ENCODE data around the gene MGAM2. TPM values are rescaled to one million over a fixed set of nuclear protein-coding genes. Genes with fewer than 3 reads are reported as not detected.

MGAM2 gene
- total and polyA plus RNA-seq, 10 of the 15 experiments (the other 5 are each of a cell fraction or from before 2014, with no cell fraction given) = 0.01 to 0.16 (median 0.03) TPM; not detected in 6

- BruUV-seq (replicated peaks) = no TSS peak
- ChIA-PET RAD21 (ENCODE audit: unreplicated experiment) (no interaction called here), POLR2A (no interaction called here), SMC1A (ENCODE audit: uncharacterized antibody, unreplicated experiment) (no interaction called here), CTCF (no interaction called here)
- Histone ChIP-seq H3K27me3 (replicated peaks in 1 of 2; ENCODE audit: control insufficient read depth in 2 of 2, insufficient read depth in 2 of 2, low read length in 1 of 2) (no peaks in the 10 kb centered on the region; a peak in 1 of 4 replicates), H3K4me3 (no peak overlapping the region), H3K9ac (ENCODE audit: control insufficient read depth, insufficient read depth, low read length) (no peak overlapping the region), H3K9me3 (replicated peaks; ENCODE audit: control insufficient read depth, insufficient read depth, low read length) (no peaks in the 10 kb centered on the region), H3K4me2 (ENCODE audit: control insufficient read depth, insufficient read depth) (no peak overlapping the region), H3K36me3 (ENCODE audit: control insufficient read depth in 2 of 2, insufficient read depth in 2 of 2, low read length in 1 of 2) (no peaks in the 10 kb centered on the region), H3K27ac (ENCODE audit: control insufficient read depth, insufficient read depth) (no peak overlapping the region), H3K4me1 (ENCODE audit: control insufficient read depth, insufficient read depth, low read length) (no peaks in the 10 kb centered on the region), H3K79me2 (ENCODE audit: control insufficient read depth, insufficient read depth, low read length) (no peaks in the 10 kb centered on the region), H2AFZ (ENCODE audit: control insufficient read depth, low read depth, low read length) (no peak overlapping the region), H4K20me1 (ENCODE audit: control insufficient read depth, insufficient read depth) (no peaks in the 10 kb centered on the region)
- in situ Hi-C loops (cut with MboI) (no loop called here), intact Hi-C loops (cut with micrococcal nuclease; ENCODE audit: unreplicated experiment) (loop anchor here (2.0 kb wide), 1 partner anchor 73 kb away; no protein-coding TSS in a partner anchor)
- TF ChIP-seq CBX3 (IDR thresholded peaks at IDR 0.05; ENCODE audit: borderline replicate concordance, low read depth) (no peak), FOXM1 (IDR thresholded peaks at IDR 0.05; ENCODE audit: low read depth, low read length) (no peak), CHD4 (IDR thresholded peaks at IDR 0.05) (no peak), ZNF592 (IDR thresholded peaks at IDR 0.05) (no peak), E2F8 (IDR thresholded peaks at IDR 0.05; ENCODE audit: low read depth, partially characterized antibody) (no peak), ZBED1 (IDR thresholded peaks at IDR 0.05; ENCODE audit: borderline replicate concordance) (no peak), SMAD1 (IDR thresholded peaks at IDR 0.05; ENCODE audit: low read depth, partially characterized antibody) (no peak), RCOR1 (conservative IDR thresholded peaks at IDR 0.05; ENCODE audit: low read depth, low read length) (no peak), KDM1A (IDR thresholded peaks at IDR 0.05; ENCODE audit: borderline replicate concordance) (no peak), CBFB (IDR thresholded peaks at IDR 0.05; ENCODE audit: low read depth) (no peak), KAT2A (conservative IDR thresholded peaks at IDR 0.05; ENCODE audit: control insufficient read depth, low read depth, low read length) (no peak), HDAC2 (IDR thresholded peaks at IDR 0.05) (no peak), FOXK2 (IDR thresholded peaks at IDR 0.05) (no peak), ZZZ3 (IDR thresholded peaks at IDR 0.05; ENCODE audit: control insufficient read depth, insufficient read length, low read depth) (no peak), MYB (IDR thresholded peaks at IDR 0.05; ENCODE audit: borderline replicate concordance, low read depth, low read length) (no peak), ZNF24 (IDR thresholded peaks at IDR 0.05) (no peak)
- TF ChIP-seq, protein P1, sequence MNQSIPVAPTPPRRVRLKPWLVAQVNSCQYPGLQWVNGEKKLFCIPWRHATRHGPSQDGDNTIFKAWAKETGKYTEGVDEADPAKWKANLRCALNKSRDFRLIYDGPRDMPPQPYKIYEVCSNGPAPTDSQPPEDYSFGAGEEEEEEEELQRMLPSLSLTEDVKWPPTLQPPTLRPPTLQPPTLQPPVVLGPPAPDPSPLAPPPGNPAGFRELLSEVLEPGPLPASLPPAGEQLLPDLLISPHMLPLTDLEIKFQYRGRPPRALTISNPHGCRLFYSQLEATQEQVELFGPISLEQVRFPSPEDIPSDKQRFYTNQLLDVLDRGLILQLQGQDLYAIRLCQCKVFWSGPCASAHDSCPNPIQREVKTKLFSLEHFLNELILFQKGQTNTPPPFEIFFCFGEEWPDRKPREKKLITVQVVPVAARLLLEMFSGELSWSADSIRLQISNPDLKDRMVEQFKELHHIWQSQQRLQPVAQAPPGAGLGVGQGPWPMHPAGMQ (IDR thresholded peaks at IDR 0.05; ENCODE audit: borderline replicate concordance) = no peak
- TF ChIP-seq, protein P2, sequence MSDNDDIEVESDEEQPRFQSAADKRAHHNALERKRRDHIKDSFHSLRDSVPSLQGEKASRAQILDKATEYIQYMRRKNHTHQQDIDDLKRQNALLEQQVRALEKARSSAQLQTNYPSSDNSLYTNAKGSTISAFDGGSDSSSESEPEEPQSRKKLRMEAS (IDR thresholded peaks at IDR 0.05; ENCODE audit: low read depth, low read length) = no peak
- WGBS (ENCODE audit: insufficient coverage, insufficient replicate concordance, low lambda C conversion rate, missing lambda C conversion rate) = 0% methylated on average over 1 of the region's 2 CpGs
- DNase-seq (ENCODE audit: low read depth, low spot score) = no peak
- no peak for ATAC-seq
- no peak for FAIRE-seq
Observed at GRCh38 chr7:142098004-142098403, 13.5 kb upstream of the MGAM2 start.
